ENCODE results near the gene DLGAP3. TPM values are rescaled to one million over a fixed set of nuclear protein-coding genes. Genes with fewer than 3 reads are reported as not detected.

The DLGAP3 gene
- total RNA-seq, 1 experiment from 2014 or later, result 7.3 TPM

DNA sequence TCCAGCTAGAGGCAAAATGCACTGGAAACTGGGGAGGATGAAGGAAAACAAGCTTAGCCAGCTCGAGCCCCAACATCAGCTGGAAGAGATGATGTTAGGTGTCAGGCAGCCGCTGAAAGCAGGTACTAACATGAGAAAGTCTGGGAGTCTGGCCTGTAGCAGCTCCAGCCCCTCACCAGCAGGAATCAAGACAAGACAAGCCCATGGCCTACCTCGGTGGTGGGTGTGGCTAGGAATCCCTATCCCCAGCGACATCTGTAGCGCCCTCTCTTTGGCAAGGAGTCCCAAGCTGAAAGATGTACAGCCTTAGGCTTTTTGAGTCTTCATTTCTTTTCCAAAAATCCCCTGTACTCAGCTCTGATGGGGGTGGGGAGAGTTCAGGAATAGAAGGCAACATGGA lies 2.6 kb downstream of the DLGAP3 start:
- H2BK20ac ChIP-seq (ENCODE audit: low read depth, low read length, poor library complexity, severe bottlenecking), result no peak overlapping the region
- Mint-ChIP-seq H3K4me1 (peaks cover 24 to 54% of the 10 kb centered on the region in 2 experiments), H3K27me3 (ENCODE audit: low read depth) (peaks cover 81% of the 10 kb centered on the region), H3K4me3 (no peak overlapping the region), H3K27ac (no peak overlapping the region), H3K9me3 (no peaks in the 10 kb centered on the region; a peak in 2 of 5 replicates), H3K36me3 (ENCODE audit: insufficient read depth in 1 of 3, low read depth in 3 of 3) (no peaks in the 10 kb centered on the region)
- no peak overlapping the region for H4K8ac ChIP-seq (replicated peaks; ENCODE audit: insufficient read length, low read depth, low read length)
- no peak overlapping the region for H2BK12ac ChIP-seq (ENCODE audit: insufficient read length, low read depth, low read length)
- peak; percentile 58 for DNase-seq
- no peak overlapping the region for H3K4ac ChIP-seq (ENCODE audit: low read depth, low read length)
- H2BK15ac ChIP-seq (ENCODE audit: low read depth, low read length), result no peak overlapping the region
- WGBS (ENCODE audit: extremely low coverage, insufficient read length, low lambda C conversion rate), result no CpG with 5 or more reads among the region's 5 CpGs
- no peak overlapping the region for H3K14ac ChIP-seq (ENCODE audit: insufficient read depth, low read length)
- no peak overlapping the region for H4K5ac ChIP-seq (ENCODE audit: insufficient read length, low read depth, low read length)
- peaks cover 6% of the 10 kb centered on the region for H3K4me1 ChIP-seq (ENCODE audit: insufficient read depth, low read length)
- no peak overlapping the region for H2AK5ac ChIP-seq (ENCODE audit: insufficient read length, low read length)
- H3K23me2 ChIP-seq (ENCODE audit: insufficient read length, low read depth, low read length, poor library complexity, severe bottlenecking), result peaks cover 14% of the 10 kb centered on the region
- no peak overlapping the region for H3K56ac ChIP-seq (ENCODE audit: insufficient read length, low read depth, low read length)
- no peak overlapping the region for H2BK120ac ChIP-seq (ENCODE audit: low read depth, low read length, poor library complexity, severe bottlenecking)
- H3K27me3 ChIP-seq (ENCODE audit: insufficient read depth, low read length), result peaks cover 7% of the 10 kb centered on the region; the same call in 1 of the 2 replicates
- H3K27ac ChIP-seq (ENCODE audit: insufficient read length, low read depth, low read length), result no peak overlapping the region
- no peak overlapping the region for H2BK5ac ChIP-seq (ENCODE audit: insufficient read length, low read length)
- H4K20me1 ChIP-seq (ENCODE audit: control insufficient read depth, insufficient read depth, insufficient read length), result peaks cover 4% of the 10 kb centered on the region
- no peak overlapping the region for H3K23ac ChIP-seq (ENCODE audit: insufficient read length, low read depth, low read length)
- no peak overlapping the region for H2AFZ ChIP-seq (ENCODE audit: low read length)
- H3T11ph ChIP-seq (ENCODE audit: low read length), result no peak overlapping the region
- no peak for TF ChIP-seq CTCF (conservative IDR thresholded peaks at IDR 0.05)
- H3K9me3 ChIP-seq (ENCODE audit: control insufficient read depth, low read depth, low read length), result no peaks in the 10 kb centered on the region
- H3K79me1 ChIP-seq (ENCODE audit: insufficient read depth, low read depth, low read length, poor library complexity, severe bottlenecking), result no peaks in the 10 kb centered on the region
- peaks cover 2% of the 10 kb centered on the region; the same call in 1 of the 2 replicates for H3K79me2 ChIP-seq (ENCODE audit: insufficient read depth, low read length)
- no peak overlapping the region for H3K18ac ChIP-seq (ENCODE audit: insufficient read length, low read depth, low read length)
- H3K9ac ChIP-seq (ENCODE audit: extremely low read depth, insufficient read length, low read length), result no peak overlapping the region
- H4K91ac ChIP-seq (ENCODE audit: insufficient read length, low read depth, low read length), result no peak overlapping the region
- no peak overlapping the region for H3K4me2 ChIP-seq (ENCODE audit: insufficient read depth, insufficient read length, low read length)
